HEK293 (cell line): Measurements from ENCODE around the gene TP73.

ENCODE experiments used
- CTCF ChIP-seq: fragments of 450-650 bp; formaldehyde crosslinking; IDR thresholded peaks from 2 replicates; pipeline ENCODE4 v1.5.1; 2016; ENCODE audit warnings: missing biosample characterization, missing genetic modification characterization
- REST ChIP-seq: fragments of 450-650 bp; formaldehyde crosslinking; IDR thresholded peaks from 2 replicates; pipeline ENCODE4 v1.5.1; 2016; ENCODE audit warnings: missing biosample characterization, missing genetic modification characterization
- SETDB1 ChIP-seq: IDR thresholded peaks from one replicate; pipeline ENCODE4 v1.6.1; 2017; ENCODE audit warnings: mild to moderate bottlenecking, low read length, moderate library complexity, mixed read lengths; ENCODE audit not compliant: insufficient read length
- ZBTB26 ChIP-seq: fragments of 450-650 bp; formaldehyde crosslinking; optimal IDR thresholded peaks from 2 replicates; pipeline ENCODE3; 2016; ENCODE audit warnings: missing biosample characterization, mild to moderate bottlenecking, missing genetic modification characterization
- ZNF146 ChIP-seq: fragments of 450-650 bp; formaldehyde crosslinking; IDR thresholded peaks from 2 replicates; pipeline ENCODE4 v1.5.1; 2016; ENCODE audit warnings: missing biosample characterization, missing genetic modification characterization

GRCh38 chr1:3693321-3693720 lies 41.0 kb downstream of the TP73 start:
- no peak for TF ChIP-seq CTCF (tag by site-specific recombination)
- TF ChIP-seq ZNF146 (tag by site-specific recombination): no peak
- TF ChIP-seq SETDB1: no peak
- no peak for TF ChIP-seq ZBTB26
- no peak for TF ChIP-seq REST (tag by site-specific recombination)
